Right atrium auricular region (tissue), 2 donors: ENCODE measurements around the gene RIMS1. TPM values are rescaled to one million over a fixed set of nuclear protein-coding genes. Genes with fewer than 3 reads are reported as not detected.

Source experiments
- DNase-seq: peaks from one replicate; pipeline ENCODE4 v3.0.0-alpha.2; 2019; ENCODE audit warnings: low spot score
- H3K27ac ChIP-seq, 2 donors: fragments of 200-600 bp; sonication (generic); 1 replicate in 1 of 2; 2 replicates in 1 of 2; pipeline ENCODE4 v1.5.1; 2016 to 2019
- H3K27me3 ChIP-seq, 2 donors: fragments of 200-600 bp; sonication (generic); one replicate each; pipeline versions ENCODE4 v1.5.1 to v1.6.0; 2017 to 2019
- H3K36me3 ChIP-seq: fragments of 200-600 bp; sonication (generic); one replicate; pipeline ENCODE4 v1.5.1; 2016
- H3K4me1 ChIP-seq, 2 donors: fragments of 200-600 bp; sonication (generic); one replicate each; pipeline versions ENCODE4 v1.5.1 to v1.6.0; 2017 to 2019
- H3K4me3 ChIP-seq, 2 donors: fragments of 200-600 bp; sonication (generic); 1 replicate in 1 of 2; 2 replicates in 1 of 2; pipeline ENCODE4 v1.5.1; 2017 to 2019; ENCODE audit warnings: mild to moderate bottlenecking in 1 of 2, moderate library complexity in 1 of 2
- H3K9me3 ChIP-seq, 2 donors: fragments of 200-600 bp; sonication (generic); one replicate each; pipeline ENCODE4 v1.5.1; 2019
- total RNA-seq, 2 donors: library from RNA; depleted of rRNA; stranded (reverse); fragments of >200 nt; gene quantifications; one replicate each; pipeline ENCODE4 v1.1.0, GENCODE V29; 2016
- TF ChIP-seq, protein P1 (sequence below), 2 donors: fragments of 200-600 bp; sonication (generic); IDR thresholded peaks; one replicate each; pipeline ENCODE4 v1.5.1; 2019; ENCODE audit warnings: antibody characterized with exemption in 2 of 2

RIMS1 gene
- total RNA-seq, 2 donors from 2014 or later, result 0.55 to 1.3 TPM

DNA sequence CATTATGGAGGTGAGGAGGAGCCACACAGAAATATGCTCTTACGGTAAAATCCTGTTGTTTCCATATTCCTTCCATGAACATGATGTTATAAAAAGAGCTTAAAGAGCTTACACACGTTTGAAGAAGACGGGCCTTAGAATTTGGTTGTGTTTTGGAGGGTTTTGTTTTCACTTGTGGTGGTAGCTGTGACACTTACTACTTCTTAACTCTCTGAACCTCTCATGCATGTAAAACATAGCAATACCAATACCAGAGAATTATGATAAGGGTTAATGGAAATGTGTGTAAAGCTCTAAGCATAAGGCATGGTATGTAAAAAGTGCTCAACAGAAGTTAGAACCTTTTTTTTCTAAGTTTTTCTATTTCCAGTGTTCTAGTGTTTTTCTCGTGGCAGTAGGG, 479.4 kb downstream of the RIMS1 start:
- Histone ChIP-seq H3K27me3 (no peaks in the 10 kb centered on the region), H3K4me1 (no peaks in the 10 kb centered on the region), H3K27ac (no peak overlapping the region), H3K4me3 (no peak overlapping the region), H3K36me3 (no peaks in the 10 kb centered on the region), H3K9me3 (no peaks in the 10 kb centered on the region)
- DNase-seq, result no peak
- TF ChIP-seq, protein P1, sequence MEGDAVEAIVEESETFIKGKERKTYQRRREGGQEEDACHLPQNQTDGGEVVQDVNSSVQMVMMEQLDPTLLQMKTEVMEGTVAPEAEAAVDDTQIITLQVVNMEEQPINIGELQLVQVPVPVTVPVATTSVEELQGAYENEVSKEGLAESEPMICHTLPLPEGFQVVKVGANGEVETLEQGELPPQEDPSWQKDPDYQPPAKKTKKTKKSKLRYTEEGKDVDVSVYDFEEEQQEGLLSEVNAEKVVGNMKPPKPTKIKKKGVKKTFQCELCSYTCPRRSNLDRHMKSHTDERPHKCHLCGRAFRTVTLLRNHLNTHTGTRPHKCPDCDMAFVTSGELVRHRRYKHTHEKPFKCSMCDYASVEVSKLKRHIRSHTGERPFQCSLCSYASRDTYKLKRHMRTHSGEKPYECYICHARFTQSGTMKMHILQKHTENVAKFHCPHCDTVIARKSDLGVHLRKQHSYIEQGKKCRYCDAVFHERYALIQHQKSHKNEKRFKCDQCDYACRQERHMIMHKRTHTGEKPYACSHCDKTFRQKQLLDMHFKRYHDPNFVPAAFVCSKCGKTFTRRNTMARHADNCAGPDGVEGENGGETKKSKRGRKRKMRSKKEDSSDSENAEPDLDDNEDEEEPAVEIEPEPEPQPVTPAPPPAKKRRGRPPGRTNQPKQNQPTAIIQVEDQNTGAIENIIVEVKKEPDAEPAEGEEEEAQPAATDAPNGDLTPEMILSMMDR (IDR thresholded peaks at IDR 0.05), result no peak

DNA sequence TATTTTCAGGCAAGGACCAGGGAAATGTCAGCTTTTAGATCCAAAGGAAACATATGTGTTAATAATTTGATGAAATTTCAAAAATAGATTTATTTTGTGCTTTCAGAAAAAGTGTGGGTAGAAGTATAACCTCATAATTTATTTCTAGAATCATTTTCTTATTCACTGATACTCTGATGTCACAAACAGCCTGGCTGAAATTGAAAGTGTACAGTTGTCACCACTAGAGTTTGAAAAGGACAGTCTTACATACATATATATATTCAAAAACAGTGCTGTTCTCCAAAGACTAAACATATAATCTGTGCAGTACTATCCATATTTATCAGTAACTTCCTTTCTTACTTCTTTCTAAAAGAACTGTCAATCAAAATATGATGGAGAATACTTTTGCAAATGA, 481.1 kb downstream of the RIMS1 start:
- no peaks in the 10 kb centered on the region for H3K27me3 ChIP-seq
- TF ChIP-seq, protein P1 (IDR thresholded peaks at IDR 0.05), result no peak
- no peaks in the 10 kb centered on the region for H3K4me1 ChIP-seq
- no peak for DNase-seq
- H3K36me3 ChIP-seq, result no peaks in the 10 kb centered on the region
- no peaks in the 10 kb centered on the region for H3K9me3 ChIP-seq
- no peak overlapping the region for H3K4me3 ChIP-seq
- no peak overlapping the region for H3K27ac ChIP-seq

DNA sequence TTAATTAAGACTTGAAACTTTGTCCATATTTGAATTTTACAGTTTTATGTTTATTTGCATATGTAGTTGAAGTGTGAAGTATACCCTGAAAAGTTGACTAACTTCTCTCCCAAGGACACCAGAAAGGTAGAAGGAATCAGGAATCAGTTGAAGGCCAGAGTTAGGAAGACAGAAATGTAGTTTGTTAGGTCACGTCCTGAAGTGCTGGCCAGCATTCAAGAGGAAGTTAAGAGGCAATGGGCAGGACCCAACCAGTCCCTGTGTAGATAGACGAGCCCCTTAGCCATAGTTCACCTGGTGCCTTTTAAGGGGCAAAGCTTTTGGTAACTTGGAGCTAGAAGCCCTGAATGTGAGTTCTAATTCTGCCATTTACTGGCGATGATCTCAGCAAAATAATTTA, 485.1 kb downstream of the RIMS1 start:
- Histone ChIP-seq H3K9me3 (no peaks in the 10 kb centered on the region), H3K27ac (no peak overlapping the region), H3K4me1 (no peaks in the 10 kb centered on the region), H3K27me3 (no peaks in the 10 kb centered on the region), H3K4me3 (no peak overlapping the region), H3K36me3 (no peaks in the 10 kb centered on the region)
- TF ChIP-seq, protein P1 (IDR thresholded peaks at IDR 0.05), result no peak
- no peak for DNase-seq

DNA sequence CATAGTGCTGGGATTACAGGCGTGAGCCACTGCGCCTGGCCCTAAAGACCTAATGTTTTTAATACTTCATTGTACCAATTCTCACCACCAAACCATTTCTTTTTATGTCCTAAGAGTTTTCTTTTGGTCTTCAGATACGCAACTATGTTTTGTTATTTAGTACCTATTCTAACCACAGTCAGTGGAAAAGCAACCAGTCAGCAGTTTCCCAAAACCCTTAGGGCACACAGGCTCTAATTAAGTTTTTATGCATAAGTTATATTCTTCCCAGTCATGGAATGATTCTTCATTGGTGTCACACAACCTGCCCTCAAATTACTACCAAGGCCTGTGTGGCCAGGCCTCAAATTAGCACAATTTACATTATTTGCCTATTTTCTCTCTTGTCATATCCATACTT, 487.8 kb downstream of the RIMS1 start:
- DNase-seq, result no peak
- Histone ChIP-seq H3K4me3 (no peak overlapping the region), H3K27ac (no peak overlapping the region), H3K27me3 (no peaks in the 10 kb centered on the region), H3K36me3 (no peaks in the 10 kb centered on the region), H3K4me1 (no peaks in the 10 kb centered on the region), H3K9me3 (no peaks in the 10 kb centered on the region)
- TF ChIP-seq, protein P1 (IDR thresholded peaks at IDR 0.05), result no peak

DNA sequence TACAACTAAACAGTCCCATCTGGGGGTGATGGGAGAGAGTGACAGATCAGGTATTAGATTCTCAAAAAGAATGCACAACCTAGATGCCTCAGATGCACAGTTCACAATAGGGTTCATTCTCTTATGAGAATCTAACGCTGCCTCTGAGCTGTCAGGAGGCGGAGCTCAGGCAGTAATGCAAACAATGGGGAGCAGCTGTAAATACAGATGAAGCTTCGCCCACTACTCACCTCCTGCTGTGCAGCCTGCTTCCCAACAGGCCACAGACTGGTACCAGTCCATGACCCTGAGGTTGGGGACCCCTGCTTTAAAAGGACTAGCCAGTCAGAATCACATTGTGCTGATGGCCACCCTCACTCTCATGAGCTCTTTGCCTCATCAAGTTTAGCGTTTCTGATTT, 488.5 kb downstream of the RIMS1 start:
- Histone ChIP-seq H3K27me3 (no peaks in the 10 kb centered on the region), H3K9me3 (no peaks in the 10 kb centered on the region), H3K27ac (no peak overlapping the region), H3K36me3 (no peaks in the 10 kb centered on the region), H3K4me3 (no peak overlapping the region), H3K4me1 (no peaks in the 10 kb centered on the region)
- DNase-seq, result no peak
- TF ChIP-seq, protein P1 (IDR thresholded peaks at IDR 0.05), result no peak

DNA sequence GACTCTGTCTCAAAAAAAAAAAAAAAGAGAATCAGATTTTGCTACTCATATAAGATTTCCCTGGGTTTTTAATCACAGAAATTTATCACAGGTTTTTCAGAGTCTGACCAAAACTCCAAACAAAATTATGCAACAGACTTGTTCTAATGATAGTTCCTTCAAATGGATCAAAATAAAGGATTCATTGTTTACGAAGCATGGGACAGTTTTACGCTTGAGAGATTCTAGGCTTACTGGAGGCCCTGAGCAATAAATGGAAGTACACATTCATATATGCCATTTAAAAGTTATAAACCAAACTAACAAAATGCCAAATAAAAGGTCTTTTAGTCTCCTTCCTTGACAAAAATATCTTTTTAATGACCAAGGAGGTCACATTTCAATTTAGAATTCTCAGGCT, 490.4 kb downstream of the RIMS1 start:
- no peak for DNase-seq
- Histone ChIP-seq H3K4me1 (no peaks in the 10 kb centered on the region), H3K9me3 (no peaks in the 10 kb centered on the region), H3K27me3 (no peaks in the 10 kb centered on the region), H3K36me3 (no peaks in the 10 kb centered on the region), H3K27ac (no peak overlapping the region), H3K4me3 (no peak overlapping the region)
- TF ChIP-seq, protein P1 (IDR thresholded peaks at IDR 0.05), result no peak
